ENCODE results near the gene GLDN. TPM values are rescaled to one million over a fixed set of nuclear protein-coding genes. Genes with fewer than 3 reads are reported as not detected.

The GLDN gene
- total RNA-seq, 4 donors from 2014 or later: 36.2 to 86.1 (median 60.0) TPM

- TF ChIP-seq, protein P1, sequence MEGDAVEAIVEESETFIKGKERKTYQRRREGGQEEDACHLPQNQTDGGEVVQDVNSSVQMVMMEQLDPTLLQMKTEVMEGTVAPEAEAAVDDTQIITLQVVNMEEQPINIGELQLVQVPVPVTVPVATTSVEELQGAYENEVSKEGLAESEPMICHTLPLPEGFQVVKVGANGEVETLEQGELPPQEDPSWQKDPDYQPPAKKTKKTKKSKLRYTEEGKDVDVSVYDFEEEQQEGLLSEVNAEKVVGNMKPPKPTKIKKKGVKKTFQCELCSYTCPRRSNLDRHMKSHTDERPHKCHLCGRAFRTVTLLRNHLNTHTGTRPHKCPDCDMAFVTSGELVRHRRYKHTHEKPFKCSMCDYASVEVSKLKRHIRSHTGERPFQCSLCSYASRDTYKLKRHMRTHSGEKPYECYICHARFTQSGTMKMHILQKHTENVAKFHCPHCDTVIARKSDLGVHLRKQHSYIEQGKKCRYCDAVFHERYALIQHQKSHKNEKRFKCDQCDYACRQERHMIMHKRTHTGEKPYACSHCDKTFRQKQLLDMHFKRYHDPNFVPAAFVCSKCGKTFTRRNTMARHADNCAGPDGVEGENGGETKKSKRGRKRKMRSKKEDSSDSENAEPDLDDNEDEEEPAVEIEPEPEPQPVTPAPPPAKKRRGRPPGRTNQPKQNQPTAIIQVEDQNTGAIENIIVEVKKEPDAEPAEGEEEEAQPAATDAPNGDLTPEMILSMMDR (IDR thresholded peaks at IDR 0.05; ENCODE audit: low read depth): no peak
These were observed 17.7 kb upstream of the GLDN start for GRCh38 chr15:51323749-51324148.

DNA sequence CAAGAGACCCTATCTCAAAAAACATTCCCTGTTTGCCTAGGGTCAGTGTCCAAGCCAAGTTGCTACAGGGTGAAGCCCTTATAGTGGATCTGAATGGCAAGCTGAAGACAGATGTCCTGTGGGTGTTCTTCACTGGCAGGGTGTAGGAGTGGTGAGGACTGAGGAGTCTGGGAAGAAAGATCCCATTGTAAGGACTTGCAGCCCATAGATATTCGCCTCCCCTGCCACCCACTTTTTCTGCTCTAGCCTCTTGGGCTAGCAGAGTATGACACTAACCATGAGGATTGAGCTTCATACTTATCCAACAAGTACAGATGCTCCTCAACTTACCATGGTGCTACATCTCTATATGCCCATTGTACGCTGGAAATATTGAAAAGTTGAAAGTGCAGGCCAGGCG is 16.3 kb upstream of the GLDN start:
- TF ChIP-seq, protein P1 (IDR thresholded peaks at IDR 0.05; ENCODE audit: low read depth): no peak

DNA sequence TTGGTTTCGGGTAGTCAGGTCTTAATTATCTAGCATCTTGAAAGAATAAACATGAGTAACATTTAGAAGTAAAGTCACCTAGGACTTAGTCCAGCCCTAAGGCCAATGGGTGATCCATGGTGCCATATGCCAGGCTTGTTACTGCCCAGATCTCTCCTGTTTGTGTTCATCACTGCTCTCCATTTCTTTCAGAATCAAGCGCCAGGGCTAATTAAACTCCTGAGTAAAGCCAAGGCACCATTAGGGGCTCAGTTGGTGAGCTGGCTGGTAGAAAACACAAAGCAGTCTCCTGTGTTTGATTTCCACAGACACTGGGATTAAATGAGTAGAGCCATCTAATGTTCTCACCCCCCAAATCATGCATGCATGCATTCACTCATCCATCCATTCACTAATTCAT is 14.4 kb upstream of the GLDN start:
- TF ChIP-seq, protein P1 (IDR thresholded peaks at IDR 0.05; ENCODE audit: low read depth): no peak

DNA sequence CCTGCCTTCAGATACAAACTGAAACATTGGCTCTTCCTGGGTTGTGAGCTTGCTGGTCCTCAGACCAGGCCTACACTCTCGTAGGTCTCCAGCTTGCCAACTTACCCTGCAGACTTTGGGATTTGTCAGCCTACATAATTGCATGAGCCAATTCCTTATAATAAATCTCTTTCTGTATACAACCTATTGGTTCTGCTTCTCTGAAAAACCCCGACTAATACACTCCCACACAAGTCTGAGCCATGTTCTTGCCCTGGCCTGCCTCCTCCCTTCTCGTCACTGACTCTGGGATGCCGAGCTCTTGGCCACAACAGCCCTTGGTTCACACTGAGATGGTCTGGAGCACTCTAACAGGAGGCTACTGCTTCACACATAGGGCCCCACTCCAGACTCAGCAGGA is 12.5 kb upstream of the GLDN start:
- TF ChIP-seq, protein P1 (IDR thresholded peaks at IDR 0.05; ENCODE audit: low read depth): no peak

DNA sequence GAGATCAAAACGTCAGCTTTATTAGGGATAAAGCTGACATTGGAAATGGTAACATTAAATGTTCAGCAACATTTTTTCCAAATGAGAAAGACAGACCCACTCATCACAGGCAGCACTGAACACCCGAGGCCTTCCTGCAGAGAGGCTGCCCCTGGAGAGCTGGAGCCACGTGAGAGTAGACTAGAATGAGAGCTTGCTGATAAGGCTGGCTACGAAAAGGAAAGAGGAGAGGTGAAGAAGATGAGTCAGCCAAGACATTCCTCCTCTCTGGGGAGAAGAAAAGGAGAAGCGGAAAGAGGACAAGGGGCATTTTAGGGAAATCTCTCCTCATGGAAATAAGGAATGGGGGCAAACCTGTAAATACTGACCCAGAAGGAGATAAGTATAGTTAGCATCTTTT is 10.3 kb upstream of the GLDN start:
- TF ChIP-seq, protein P1 (IDR thresholded peaks at IDR 0.05; ENCODE audit: low read depth): no peak

DNA sequence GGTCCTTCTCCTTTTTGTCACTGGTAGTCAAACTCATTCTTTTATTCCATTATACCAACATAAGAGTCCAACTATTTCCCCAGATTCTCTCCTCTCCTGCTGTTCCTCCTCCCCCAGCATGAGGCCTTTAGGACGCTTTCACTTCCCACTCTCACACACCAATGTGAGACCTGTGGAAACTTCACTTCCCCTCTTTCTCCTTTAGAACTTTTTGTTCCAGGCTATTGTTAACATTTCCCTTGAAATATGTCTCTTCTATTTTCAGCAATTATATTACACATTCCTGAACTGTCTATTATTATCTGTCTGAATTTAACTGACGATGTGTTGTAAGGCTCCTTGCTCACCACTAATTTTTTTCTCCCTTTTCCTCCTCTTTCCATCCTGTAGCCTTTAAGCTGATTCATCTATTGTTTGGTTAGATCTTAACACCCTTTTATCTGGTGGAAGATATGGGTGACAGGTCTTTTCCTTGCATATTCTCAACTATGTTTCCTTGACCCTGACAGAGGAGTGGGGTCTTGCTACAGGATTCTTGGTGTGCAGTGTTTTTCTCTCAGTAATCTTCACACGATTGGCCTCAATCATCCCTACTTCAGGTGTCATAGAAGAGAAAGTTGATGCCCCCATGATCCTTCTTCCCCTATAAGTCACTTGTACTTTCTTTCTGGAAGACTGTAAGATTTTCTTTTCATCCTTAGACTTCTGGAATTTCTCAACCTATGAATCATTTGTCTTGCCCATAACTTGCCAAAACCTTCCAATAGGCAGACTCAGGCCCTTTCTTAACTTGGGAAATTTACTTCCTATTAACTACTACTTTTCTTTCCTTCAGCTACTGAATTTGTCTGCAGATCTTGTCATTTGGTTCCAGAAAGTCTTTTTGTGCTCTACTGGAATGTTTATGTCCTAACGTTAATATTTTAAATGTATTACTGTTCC is 9.0 kb upstream of the GLDN start:
- TF ChIP-seq, protein P1 (IDR thresholded peaks at IDR 0.05; ENCODE audit: low read depth): no peak

DNA sequence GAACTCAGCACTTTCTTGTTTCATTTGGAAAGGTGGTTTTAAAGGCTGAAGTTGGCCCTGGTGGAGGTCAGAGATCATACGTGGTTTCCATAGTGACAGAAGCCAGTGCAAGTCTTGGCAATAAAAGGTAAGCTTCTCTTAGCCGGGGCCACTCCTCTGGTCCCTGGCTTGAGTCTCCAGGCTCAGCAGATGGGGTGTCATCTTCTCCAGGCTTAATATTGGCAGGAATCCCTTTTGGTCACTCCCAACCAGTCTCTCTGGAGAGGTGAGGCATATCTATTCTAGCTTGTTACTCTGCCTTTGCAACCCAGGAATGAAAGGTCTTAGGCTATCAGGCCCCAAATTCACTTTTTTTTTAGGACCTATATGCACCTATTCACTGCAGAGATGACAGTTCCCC is 7.9 kb upstream of the GLDN start:
- TF ChIP-seq, protein P1 (IDR thresholded peaks at IDR 0.05; ENCODE audit: low read depth): no peak
